HepG2 (cell line): Measurements from ENCODE around the gene APOLD1. TPM values are rescaled to one million over a fixed set of nuclear protein-coding genes. Genes with fewer than 3 reads are reported as not detected.

Source experiments
- CENPX ChIP-seq: sonication (generic); formaldehyde crosslinking; IDR thresholded peaks from 2 replicates; pipeline ENCODE4 v1.9.0; 2021; ENCODE audit warnings: mild to moderate bottlenecking, missing genetic modification reagents, moderate library complexity
- ELF3 ChIP-seq: IDR thresholded peaks from 2 replicates; pipeline ENCODE4 v1.6.1; 2016; ENCODE audit warnings: missing genetic modification reagents, missing compliant biosample characterization
- EP300 ChIP-seq, 3 experiments: sonication (generic) in 1 of 3; formaldehyde crosslinking in 1 of 3; IDR thresholded peaks; 2 replicates each; pipeline versions ENCODE4 v1.5.1 to v1.6.1; 2011 to 2020; ENCODE audit warnings: low read depth in 2 of 3, low read length in 2 of 3, borderline replicate concordance in 1 of 3, improper control_type of control experiment in 1 of 3, mild to moderate bottlenecking in 1 of 3, missing genetic modification reagents in 1 of 3, moderate library complexity in 1 of 3
- GFI1 ChIP-seq: sonication (generic); formaldehyde crosslinking; IDR thresholded peaks from 2 replicates; pipeline ENCODE4 v1.5.0; 2020; ENCODE audit warnings: missing genetic modification reagents, mild to moderate bottlenecking, borderline replicate concordance
- HNRNPLL ChIP-seq: fragments of 200-400 bp; formaldehyde crosslinking; IDR thresholded peaks from 2 replicates; pipeline ENCODE4 v1.6.1; 2017; ENCODE audit warnings: mild to moderate bottlenecking, low read depth, low read length; ENCODE audit not compliant: poor library complexity, severe bottlenecking
- KMT2A ChIP-seq: sonication (generic); formaldehyde crosslinking; IDR thresholded peaks from 2 replicates; pipeline ENCODE4 v1.4.0; 2020; ENCODE audit warnings: missing genetic modification reagents
- MXD4 ChIP-seq: IDR thresholded peaks from 2 replicates; pipeline ENCODE4 v1.6.1; 2016; ENCODE audit warnings: mild to moderate bottlenecking, missing biosample characterization, missing genetic modification reagents
- ZBTB1 ChIP-seq: sonication (generic); formaldehyde crosslinking; IDR thresholded peaks from 2 replicates; pipeline ENCODE4 v1.4.0; 2020; ENCODE audit warnings: missing genetic modification reagents, borderline replicate concordance
- ZBTB14 ChIP-seq: sonication (generic); formaldehyde crosslinking; IDR thresholded peaks from 2 replicates; pipeline ENCODE4 v1.4.0; 2020; ENCODE audit warnings: missing genetic modification reagents
- ZBTB25 ChIP-seq: IDR thresholded peaks from 2 replicates; pipeline ENCODE4 v1.6.1; 2018; ENCODE audit warnings: missing genetic modification reagents
- ZBTB38 ChIP-seq: sonication (generic); formaldehyde crosslinking; IDR thresholded peaks from 2 replicates; pipeline ENCODE4 v1.5.1; 2020; ENCODE audit warnings: mild to moderate bottlenecking, missing genetic modification reagents
- ZNF253 ChIP-seq: sonication (generic); formaldehyde crosslinking; IDR thresholded peaks from 2 replicates; pipeline ENCODE4 v1.8.0; 2022; ENCODE audit warnings: mild to moderate bottlenecking, missing genetic modification reagents, borderline replicate concordance
- ZNF263 ChIP-seq: sonication (generic); formaldehyde crosslinking; IDR thresholded peaks from 2 replicates; pipeline ENCODE4 v1.4.0; 2020; ENCODE audit warnings: missing genetic modification reagents
- ZNF318 ChIP-seq: sonication (generic); formaldehyde crosslinking; IDR thresholded peaks from 2 replicates; pipeline ENCODE4 v1.4.0; 2020; ENCODE audit warnings: mild to moderate bottlenecking, missing genetic modification reagents
- ZNF570 ChIP-seq: sonication (generic); formaldehyde crosslinking; IDR thresholded peaks from 2 replicates; pipeline ENCODE4 v1.4.0; 2020; ENCODE audit warnings: mild to moderate bottlenecking, missing genetic modification reagents, borderline replicate concordance
- ZNF792 ChIP-seq: IDR thresholded peaks from 2 replicates; pipeline ENCODE4 v1.6.1; 2016
- ZSCAN25 ChIP-seq: sonication (generic); formaldehyde crosslinking; IDR thresholded peaks from 2 replicates; pipeline ENCODE4 v1.8.0; 2022; ENCODE audit warnings: mild to moderate bottlenecking, missing genetic modification reagents
- polyA plus RNA-seq, 8 experiments: library from polyadenylated mRNA; depleted of rRNA in 3 of 8; stranded (reverse) in 7 of 8; unstranded in 1 of 8; fragments of >200 nt; fragmentation: Illumina TruSeq in 4 of 8; extraction: Trizol in 4 of 8; gene quantifications; 2 replicates each; pipeline versions ENCODE4 v1.2.1 to v1.2.3, GENCODE V29; 2011 to 2016; ENCODE audit warnings: low read depth in 4 of 8, missing spikeins in 1 of 8, mixed read lengths in 1 of 8; ENCODE audit not compliant: insufficient read depth in 1 of 8
- total RNA-seq, 5 experiments: library from RNA; depleted of rRNA; stranded (reverse); fragments of >200 nt; fragmentation: Illumina TruSeq; extraction: Trizol; gene quantifications; 2 replicates each; pipeline ENCODE4 v1.2.3, GENCODE V29; 2016; ENCODE audit warnings: low read depth in 1 of 5

Gene APOLD1
- total and polyA plus RNA-seq, 2 of the 13 experiments (the other 11 are each of a cell fraction or from before 2014, with no cell fraction given) = 0.20 to 0.84 TPM

GRCh38 chr12:12786706-12787601 lies 1.5 kb downstream of the APOLD1 start (continued):
- TF ChIP-seq ZNF318 (CRISPR knock-in tag) = no peak
- TF ChIP-seq ZNF253 (CRISPR knock-in tag) = 0 out of 2 replicates have a peak, but pooled peaks have one; percentile 23
- peak; percentile 43; the same call in 1 of the 2 replicates for TF ChIP-seq KMT2A (CRISPR knock-in tag)
- no peak for TF ChIP-seq ZBTB25
- no peak for TF ChIP-seq ZSCAN25 (CRISPR knock-in tag)
- TF ChIP-seq ELF3 (CRISPR knock-in tag) = no peak
- peak; percentile 54; the same call in 1 of the 2 replicates for TF ChIP-seq MXD4
- no peak; the same call in 1 of the 2 replicates for TF ChIP-seq ZBTB14 (CRISPR knock-in tag)
- TF ChIP-seq ZNF570 (CRISPR knock-in tag) = no peak; the same call in 1 of the 2 replicates
- TF ChIP-seq ZNF792 = no peak
- peak; percentile 54 for TF ChIP-seq HNRNPLL
- TF ChIP-seq GFI1 = peak; percentile 62; the same call in 1 of the 2 replicates
- TF ChIP-seq ZBTB1 = no peak
- peak; percentile 47; the same call in 1 of the 2 replicates for TF ChIP-seq ZNF263 (CRISPR knock-in tag)
- no peak for TF ChIP-seq EP300 (IDR thresholded peaks at IDR 0.05; ENCODE audit: low read depth in 2 of 2, low read length in 2 of 2)
- no peak for TF ChIP-seq EP300 (CRISPR knock-in tag; IDR thresholded peaks at IDR 0.05; ENCODE audit: borderline replicate concordance)
- TF ChIP-seq CENPX (CRISPR knock-in tag) = no peak
- TF ChIP-seq ZBTB38 (CRISPR knock-in tag) = peak; percentile 87
